Keratinocyte (primary cell): ENCODE results near the gene ATP8B1. TPM values are rescaled to one million over a fixed set of nuclear protein-coding genes. Genes with fewer than 3 reads are reported as not detected.

Source experiments
- DNase-seq: peaks from one replicate; pipeline ENCODE4 v3.0.0-alpha.2; 2011; ENCODE audit warnings: low read depth, missing footprints, low spot score
- FAIRE-seq: peaks from 2 replicates; lab custom pipeline; 2011; peaks lifted over from hg19 to GRCh38; lab: Jason Lieb, UNC
- H2AFZ ChIP-seq: 2 replicates; pipeline ENCODE4 v1.6.0; 2012; ENCODE audit warnings: low read length, control low read depth, inconsistent platforms; ENCODE audit not compliant: control insufficient read depth
- H3K27ac ChIP-seq: 2 replicates; pipeline ENCODE4 v1.5.1; 2011; ENCODE audit warnings: low read length; ENCODE audit not compliant: control insufficient read depth, insufficient read depth
- H3K27me3 ChIP-seq: 3 replicates; pipeline ENCODE4 v1.6.0; 2011; ENCODE audit warnings: low read length; ENCODE audit not compliant: control insufficient read depth, insufficient read depth; ENCODE audit errors: extremely low read depth
- H3K36me3 ChIP-seq, 2 experiments: 2 replicates in 1 of 2; 3 replicates in 1 of 2; pipeline ENCODE4 v1.5.1; 2011; ENCODE audit warnings: low read length in 2 of 2, mild to moderate bottlenecking in 1 of 2; ENCODE audit not compliant: control insufficient read depth in 2 of 2, insufficient read depth in 2 of 2; ENCODE audit errors: extremely low read depth in 1 of 2
- H3K4me1 ChIP-seq: 3 replicates; pipeline ENCODE4 v1.5.1; 2011; ENCODE audit warnings: low read length; ENCODE audit not compliant: control insufficient read depth, insufficient read depth; ENCODE audit errors: extremely low read depth
- H3K4me2 ChIP-seq: 3 replicates; pipeline ENCODE4 v1.6.0; 2011; ENCODE audit warnings: low read depth, low read length; ENCODE audit not compliant: control insufficient read depth, insufficient read depth; ENCODE audit errors: extremely low read depth
- H3K4me3 ChIP-seq, 3 experiments: fragments of 200-600 bp in 1 of 3; sonication (generic) in 1 of 3; 2 replicates in 2 of 3; 3 replicates in 1 of 3; pipeline ENCODE4 v1.5.1; 2011 to 2016; ENCODE audit warnings: low read length in 3 of 3, mild to moderate bottlenecking in 3 of 3, control low read depth in 2 of 3, inconsistent platforms in 1 of 3, low read depth in 1 of 3, mixed read lengths in 1 of 3, mixed run types in 1 of 3, moderate library complexity in 1 of 3; ENCODE audit not compliant: control insufficient read depth in 2 of 3, insufficient read depth in 2 of 3; ENCODE audit errors: extremely low read depth in 1 of 3
- H3K79me2 ChIP-seq: 2 replicates; pipeline ENCODE4 v1.6.0; 2012; ENCODE audit warnings: low read length; ENCODE audit not compliant: control insufficient read depth, insufficient read depth
- H3K9ac ChIP-seq: 3 replicates; pipeline ENCODE4 v1.6.0; 2011; ENCODE audit warnings: low read length; ENCODE audit not compliant: control insufficient read depth, insufficient read depth; ENCODE audit errors: extremely low read depth
- H3K9me1 ChIP-seq: 3 replicates; pipeline ENCODE4 v1.6.0; 2011; ENCODE audit warnings: low read length; ENCODE audit not compliant: control insufficient read depth, insufficient read depth; ENCODE audit errors: extremely low read depth
- H3K9me3 ChIP-seq: 2 replicates; pipeline ENCODE4 v1.5.1; 2012; ENCODE audit warnings: low read depth, low read length; ENCODE audit not compliant: control insufficient read depth
- H4K20me1 ChIP-seq: 3 replicates; pipeline ENCODE4 v1.6.0; 2011; ENCODE audit warnings: low read length; ENCODE audit not compliant: control insufficient read depth, insufficient read depth; ENCODE audit errors: extremely low read depth
- EZH2 ChIP-seq: IDR thresholded peaks from one replicate; pipeline ENCODE4 v1.6.1; 2012; ENCODE audit warnings: inconsistent platforms, mild to moderate bottlenecking, low read length, moderate library complexity
- dilution Hi-C: fragments of 300-500 bp; cut with MboI; formaldehyde crosslinking; loops from one replicate; pipeline ENCODE4 v1.7.0; 2020; ENCODE audit warnings: low sequenced_read_pairs; ENCODE audit not compliant: extremely low pct_ligation_motif_present
- polyA plus RNA-seq, 5 experiments: library from polyadenylated mRNA; depleted of rRNA in 3 of 5; stranded (reverse) in 3 of 5; stranded (forward) in 1 of 5; unstranded in 1 of 5; fragments of >200 nt; gene quantifications; 1 replicate in 1 of 5; 2 replicates in 3 of 5; 3 replicates in 1 of 5; pipeline versions ENCODE4 v1.2.1 to v1.2.3, GENCODE V29; 2011 to 2012; ENCODE audit warnings: missing spikeins in 2 of 5, low read depth in 1 of 5, low replicate concordance in 1 of 5
- TF ChIP-seq, protein P1 (sequence below), 3 experiments: IDR thresholded peaks in 1 of 3; conservative IDR thresholded peaks in 1 of 3; optimal IDR thresholded peaks in 1 of 3; 2 replicates in 2 of 3; 3 replicates in 1 of 3; pipeline versions ENCODE3 to v1.5.1; 2011; ENCODE audit warnings: low read length in 3 of 3, mild to moderate bottlenecking in 3 of 3, moderate library complexity in 2 of 3, control low read depth in 1 of 3, inconsistent platforms in 1 of 3; ENCODE audit not compliant: insufficient read depth in 2 of 3; ENCODE audit errors: extremely low read depth in 1 of 3

The ATP8B1 gene
- polyA plus RNA-seq, 1 donor (not counting 4 experiments of a cell fraction or from before 2014, with no cell fraction given), result 20.4 TPM

- Histone ChIP-seq H3K79me2 (peaks cover 14% of the 10 kb centered on the region), H3K9me1 (no peaks in the 10 kb centered on the region), H3K4me2 (peak overlapping the region; percentile 95), H3K9me3 (no peaks in the 10 kb centered on the region), H3K4me3 (peak overlapping the region in 2 of 3 experiments; percentile 64 to 68), H3K36me3 (no peaks in the 10 kb centered on the region), H3K27me3 (no peaks in the 10 kb centered on the region), H2AFZ (peak overlapping the region; percentile 32), H3K4me1 (peaks cover 26% of the 10 kb centered on the region), H3K27ac (peak overlapping the region; percentile 93), H3K9ac (peak overlapping the region; percentile 59), H4K20me1 (no peaks in the 10 kb centered on the region)
- TF ChIP-seq EZH2, result no peak
- DNase-seq, result no peak
- dilution Hi-C loops, result no loop called here
- FAIRE-seq, result peak; percentile 88
Measured at GRCh38 chr18:57771193-57771592, 31.9 kb downstream of the ATP8B1 start.

DNA sequence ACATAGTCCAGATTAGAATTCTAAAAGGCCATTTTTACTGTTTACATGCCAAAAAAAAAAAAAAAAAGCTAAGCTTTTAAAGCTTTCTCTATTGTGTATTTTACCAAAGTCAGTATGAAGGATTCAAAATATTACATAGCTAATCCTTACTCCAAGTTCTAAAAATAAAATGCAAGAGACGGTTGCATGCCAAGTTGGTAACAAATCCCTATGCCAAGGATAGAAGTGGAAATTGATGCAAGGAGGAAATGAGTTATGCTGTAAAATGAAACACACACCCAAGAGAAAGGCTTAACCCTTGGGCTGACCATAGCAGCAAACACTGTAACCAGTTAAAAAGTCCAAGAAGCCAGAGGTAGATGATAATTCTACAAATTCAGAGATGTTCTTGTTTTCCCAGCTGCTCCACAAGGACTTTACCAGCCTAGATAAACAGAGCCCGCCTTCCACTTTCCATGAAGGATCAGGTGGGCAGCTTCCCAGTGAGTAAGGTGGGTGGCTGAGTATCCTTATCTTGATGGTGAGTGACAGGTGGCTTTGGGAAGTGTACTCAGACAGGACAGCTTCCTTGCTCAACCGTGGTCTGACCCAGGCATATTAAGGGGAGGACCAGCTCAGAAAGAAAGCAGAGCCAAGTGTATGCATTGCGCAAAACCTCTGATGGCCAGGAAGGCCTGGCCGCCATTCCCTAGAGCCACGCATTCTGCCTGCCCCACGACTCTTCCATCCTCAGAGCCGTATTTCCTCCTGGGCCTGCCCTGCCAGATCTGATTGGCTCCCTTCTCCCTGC, 34.4 kb downstream of the ATP8B1 start:
- no peaks in the 10 kb centered on the region for H3K9me3 ChIP-seq
- no peak for TF ChIP-seq EZH2
- TF ChIP-seq, protein P1, sequence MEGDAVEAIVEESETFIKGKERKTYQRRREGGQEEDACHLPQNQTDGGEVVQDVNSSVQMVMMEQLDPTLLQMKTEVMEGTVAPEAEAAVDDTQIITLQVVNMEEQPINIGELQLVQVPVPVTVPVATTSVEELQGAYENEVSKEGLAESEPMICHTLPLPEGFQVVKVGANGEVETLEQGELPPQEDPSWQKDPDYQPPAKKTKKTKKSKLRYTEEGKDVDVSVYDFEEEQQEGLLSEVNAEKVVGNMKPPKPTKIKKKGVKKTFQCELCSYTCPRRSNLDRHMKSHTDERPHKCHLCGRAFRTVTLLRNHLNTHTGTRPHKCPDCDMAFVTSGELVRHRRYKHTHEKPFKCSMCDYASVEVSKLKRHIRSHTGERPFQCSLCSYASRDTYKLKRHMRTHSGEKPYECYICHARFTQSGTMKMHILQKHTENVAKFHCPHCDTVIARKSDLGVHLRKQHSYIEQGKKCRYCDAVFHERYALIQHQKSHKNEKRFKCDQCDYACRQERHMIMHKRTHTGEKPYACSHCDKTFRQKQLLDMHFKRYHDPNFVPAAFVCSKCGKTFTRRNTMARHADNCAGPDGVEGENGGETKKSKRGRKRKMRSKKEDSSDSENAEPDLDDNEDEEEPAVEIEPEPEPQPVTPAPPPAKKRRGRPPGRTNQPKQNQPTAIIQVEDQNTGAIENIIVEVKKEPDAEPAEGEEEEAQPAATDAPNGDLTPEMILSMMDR (optimal IDR thresholded peaks at IDR 0.05 in 1 of 3, IDR thresholded peaks at IDR 0.05 in 1 of 3, conservative IDR thresholded peaks at IDR 0.05 in 1 of 3; ENCODE audit: extremely low read depth in 1 of 3, insufficient read depth in 2 of 3, low read length in 3 of 3), result no peak
- no peak overlapping the region for H3K27ac ChIP-seq
- H3K36me3 ChIP-seq, result no peaks in the 10 kb centered on the region
- dilution Hi-C loops, result no loop called here
- no peak overlapping the region for H3K4me2 ChIP-seq
- H3K9ac ChIP-seq, result no peak overlapping the region
- DNase-seq, result no peak
- no peak overlapping the region for H2AFZ ChIP-seq
- H3K79me2 ChIP-seq, result peaks cover 15% of the 10 kb centered on the region
- H3K9me1 ChIP-seq, result no peaks in the 10 kb centered on the region
- H3K27me3 ChIP-seq, result no peaks in the 10 kb centered on the region
- peaks cover 23% of the 10 kb centered on the region for H3K4me1 ChIP-seq
- no peak overlapping the region for H3K4me3 ChIP-seq
- H4K20me1 ChIP-seq, result no peaks in the 10 kb centered on the region
- FAIRE-seq, result no peak
